Endothelial cell of umbilical vein (primary cell): Measurements from ENCODE around the gene SPSB1.

Experiments used
- CTCF ChIP-seq, 2 donors: IDR thresholded peaks; 1 replicate in 1 of 2; 2 replicates in 1 of 2; pipeline ENCODE4 v1.5.1; 2011; ENCODE audit warnings: low read length in 2 of 2, mild to moderate bottlenecking in 2 of 2, moderate library complexity in 2 of 2, control low read depth in 1 of 2, inconsistent platforms in 1 of 2, low read depth in 1 of 2; ENCODE audit not compliant: insufficient read depth in 1 of 2; ENCODE audit errors: extremely low read depth in 1 of 2
- POLR2AphosphoS5 ChIP-seq: IDR thresholded peaks from 2 replicates; pipeline ENCODE4 v1.6.1; 2012; ENCODE audit warnings: low read depth, mild to moderate bottlenecking, control low read depth, low read length, moderate library complexity; ENCODE audit not compliant: insufficient read depth

DNA sequence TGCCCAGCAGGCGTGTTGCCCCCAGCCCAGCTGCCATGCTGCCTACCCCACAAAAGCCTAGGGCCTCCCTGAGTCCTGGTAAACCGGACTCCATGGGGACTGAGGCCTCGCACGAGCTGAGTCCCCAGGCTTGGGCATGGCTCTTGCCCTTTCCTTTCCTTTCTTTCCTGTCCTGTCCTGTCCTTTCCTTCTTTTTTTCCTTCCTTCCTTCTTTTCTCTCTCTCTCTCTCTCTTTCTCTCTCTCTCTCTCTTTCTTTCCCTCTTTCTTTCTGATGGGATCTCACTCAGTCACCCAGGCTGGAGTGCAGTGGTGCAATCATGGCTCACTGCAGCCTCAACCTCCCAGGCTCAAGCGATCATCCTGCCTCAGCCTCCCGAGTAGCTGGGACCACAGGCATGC, 104.4 kb downstream of the SPSB1 start:
- TF ChIP-seq CTCF (IDR thresholded peaks at IDR 0.05; ENCODE audit: extremely low read depth in 1 of 2, insufficient read depth in 1 of 2, low read depth in 1 of 2, low read length in 2 of 2) (no peak), POLR2AphosphoS5 (no peak)
